GM12878 (cell line): ENCODE results near the gene ITPR2.

Experiments
- BACH1 ChIP-seq: fragments of 450-650 bp; IDR thresholded peaks from 2 replicates; pipeline ENCODE4 v1.6.1; 2017; ENCODE audit warnings: mild to moderate bottlenecking, borderline replicate concordance
- FOXK2 ChIP-seq: fragments of 450-650 bp; IDR thresholded peaks from 2 replicates; pipeline ENCODE4 v1.6.1; 2017; ENCODE audit warnings: mild to moderate bottlenecking, moderate library complexity
- KDM1A ChIP-seq: fragments of 200-600 bp; sonication (generic); IDR thresholded peaks from 2 replicates; pipeline ENCODE4 v1.6.1; 2016; ENCODE audit warnings: borderline replicate concordance
- POLR2AphosphoS5 ChIP-seq: IDR thresholded peaks from 2 replicates; pipeline ENCODE4 v1.6.1; 2011; ENCODE audit warnings: mild to moderate bottlenecking, low read length, inconsistent platforms
- TF ChIP-seq, protein P1 (sequence below), 3 experiments: IDR thresholded peaks in 2 of 3; conservative IDR thresholded peaks in 1 of 3; 2 replicates each; pipeline ENCODE4 v1.5.1; 2011; ENCODE audit warnings: low read depth in 3 of 3, low read length in 3 of 3, mild to moderate bottlenecking in 3 of 3, control low read depth in 2 of 3, moderate library complexity in 2 of 3, inconsistent platforms in 1 of 3, mixed read lengths in 1 of 3; ENCODE audit not compliant: control insufficient read depth in 2 of 3, insufficient read depth in 1 of 3; ENCODE audit errors: extremely low read depth in 1 of 3
- TF ChIP-seq, protein P2 (sequence below): IDR thresholded peaks from 2 replicates; pipeline ENCODE4 v1.6.1; 2011; ENCODE audit warnings: mild to moderate bottlenecking, low read depth, low read length, moderate library complexity; ENCODE audit not compliant: insufficient replicate concordance

DNA sequence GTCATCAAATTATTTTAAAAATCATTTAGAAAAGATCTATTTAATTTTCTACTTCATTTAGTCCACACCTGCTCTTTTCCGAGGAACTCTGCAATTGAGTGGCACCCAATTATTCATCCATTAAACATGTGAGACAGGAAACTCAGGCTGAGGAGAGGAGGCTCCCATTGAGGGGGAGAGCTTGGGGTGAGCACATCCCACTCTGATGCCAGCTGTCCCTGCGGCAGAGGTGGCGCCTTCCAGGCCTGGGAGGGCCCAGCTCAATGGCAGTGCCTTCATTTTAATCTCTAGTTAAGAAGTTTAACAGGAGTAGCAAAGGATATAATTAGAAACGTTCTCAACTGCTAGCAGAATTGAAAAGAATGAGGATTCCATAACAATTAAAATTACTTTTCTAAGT, 92.0 kb downstream of the ITPR2 start:
- TF ChIP-seq KDM1A (no peak), POLR2AphosphoS5 (no peak), BACH1 (no peak), FOXK2 (no peak)
- TF ChIP-seq, protein P1, sequence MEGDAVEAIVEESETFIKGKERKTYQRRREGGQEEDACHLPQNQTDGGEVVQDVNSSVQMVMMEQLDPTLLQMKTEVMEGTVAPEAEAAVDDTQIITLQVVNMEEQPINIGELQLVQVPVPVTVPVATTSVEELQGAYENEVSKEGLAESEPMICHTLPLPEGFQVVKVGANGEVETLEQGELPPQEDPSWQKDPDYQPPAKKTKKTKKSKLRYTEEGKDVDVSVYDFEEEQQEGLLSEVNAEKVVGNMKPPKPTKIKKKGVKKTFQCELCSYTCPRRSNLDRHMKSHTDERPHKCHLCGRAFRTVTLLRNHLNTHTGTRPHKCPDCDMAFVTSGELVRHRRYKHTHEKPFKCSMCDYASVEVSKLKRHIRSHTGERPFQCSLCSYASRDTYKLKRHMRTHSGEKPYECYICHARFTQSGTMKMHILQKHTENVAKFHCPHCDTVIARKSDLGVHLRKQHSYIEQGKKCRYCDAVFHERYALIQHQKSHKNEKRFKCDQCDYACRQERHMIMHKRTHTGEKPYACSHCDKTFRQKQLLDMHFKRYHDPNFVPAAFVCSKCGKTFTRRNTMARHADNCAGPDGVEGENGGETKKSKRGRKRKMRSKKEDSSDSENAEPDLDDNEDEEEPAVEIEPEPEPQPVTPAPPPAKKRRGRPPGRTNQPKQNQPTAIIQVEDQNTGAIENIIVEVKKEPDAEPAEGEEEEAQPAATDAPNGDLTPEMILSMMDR (IDR thresholded peaks at IDR 0.05 in 2 of 3, conservative IDR thresholded peaks at IDR 0.05 in 1 of 3; ENCODE audit: control insufficient read depth in 2 of 3, extremely low read depth in 1 of 3, insufficient read depth in 1 of 3, low read depth in 3 of 3, low read length in 3 of 3) = no peak
- TF ChIP-seq, protein P2, sequence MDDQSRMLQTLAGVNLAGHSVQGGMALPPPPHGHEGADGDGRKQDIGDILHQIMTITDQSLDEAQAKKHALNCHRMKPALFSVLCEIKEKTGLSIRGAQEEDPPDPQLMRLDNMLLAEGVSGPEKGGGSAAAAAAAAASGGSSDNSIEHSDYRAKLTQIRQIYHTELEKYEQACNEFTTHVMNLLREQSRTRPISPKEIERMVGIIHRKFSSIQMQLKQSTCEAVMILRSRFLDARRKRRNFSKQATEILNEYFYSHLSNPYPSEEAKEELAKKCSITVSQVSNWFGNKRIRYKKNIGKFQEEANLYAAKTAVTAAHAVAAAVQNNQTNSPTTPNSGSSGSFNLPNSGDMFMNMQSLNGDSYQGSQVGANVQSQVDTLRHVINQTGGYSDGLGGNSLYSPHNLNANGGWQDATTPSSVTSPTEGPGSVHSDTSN = no peak
